SK-N-SH (cell line): ENCODE measurements around the gene CLN6. TPM values are rescaled to one million over a fixed set of nuclear protein-coding genes. Genes with fewer than 3 reads are reported as not detected.

ENCODE experiments used
- CTCF ChIA-PET: fragments of 300-600, 350-600 bp; formaldehyde crosslinking; extraction: SDS; loops from one replicate; lab custom pipeline; 2021; lab: Yijun Ruan, JAX
- POLR2A ChIA-PET: fragments of 350-600 bp; sonication (Branson Sonifier 250); formaldehyde crosslinking; extraction: SDS; loops from one replicate; lab custom pipeline; 2020; ENCODE audit warnings: antibody characterized with exemption, inconsistent platforms; lab: Yijun Ruan, JAX
- DNase-seq: peaks from one replicate; pipeline ENCODE4 v3.0.0; 2012
- H2AFZ ChIP-seq: fragments of 200-600 bp; sonication (generic); 2 replicates; pipeline ENCODE4 v1.8.1; 2016; ENCODE audit warnings: antibody characterized with exemption, mild to moderate bottlenecking, low read depth
- H3F3A ChIP-seq: fragments of 200-600 bp; sonication (generic); replicated peaks from 2 replicates; pipeline ENCODE3; 2016; ENCODE audit warnings: antibody characterized with exemption, mild to moderate bottlenecking; ENCODE audit not compliant: insufficient read depth
- H3K27ac ChIP-seq, 2 experiments: fragments of 200-500 bp in 1 of 2; fragments of 200-600 bp in 1 of 2; sonication (Bioruptor generic) in 1 of 2; sonication (generic), shearing (Covaris generic) in 1 of 2; 2 replicates each; pipeline versions ENCODE4 v1.5.1 to v1.6.1; 2014 to 2016; ENCODE audit warnings: low read depth in 2 of 2, inconsistent platforms in 1 of 2, low read length in 1 of 2, mild to moderate bottlenecking in 1 of 2, mixed read lengths in 1 of 2
- H3K27me3 ChIP-seq: fragments of 200-600 bp; sonication (generic), shearing (Covaris generic); 2 replicates; pipeline ENCODE4 v1.6.1; 2016; ENCODE audit warnings: mixed run types; ENCODE audit not compliant: insufficient read depth
- H3K36me3 ChIP-seq, 2 experiments: fragments of 200-500 bp in 1 of 2; fragments of 200-600 bp in 1 of 2; sonication (Bioruptor generic) in 1 of 2; sonication (generic) in 1 of 2; replicated peaks in 1 of 2; 2 replicates each; pipeline versions ENCODE3 to v1.5.1; 2014 to 2016; ENCODE audit warnings: low read length in 1 of 2, mild to moderate bottlenecking in 1 of 2; ENCODE audit not compliant: insufficient read depth in 2 of 2, control insufficient read depth in 1 of 2
- H3K4me1 ChIP-seq, 2 experiments: fragments of 200-500 bp in 1 of 2; fragments of 200-600 bp in 1 of 2; sonication (Bioruptor generic) in 1 of 2; sonication (generic), shearing (Covaris generic) in 1 of 2; 2 replicates each; pipeline versions ENCODE4 v1.5.1 to v1.6.1; 2014 to 2016; ENCODE audit warnings: low read depth in 1 of 2, low read length in 1 of 2, mixed run types in 1 of 2; ENCODE audit not compliant: insufficient read depth in 2 of 2, control insufficient read depth in 1 of 2
- H3K4me2 ChIP-seq: fragments of 200-600 bp; sonication (generic), shearing (Covaris generic); 2 replicates; pipeline ENCODE4 v1.6.1; 2017; ENCODE audit warnings: mixed run types
- H3K4me3 ChIP-seq, 2 experiments: fragments of 200-500 bp in 1 of 2; fragments of 200-600 bp in 1 of 2; sonication (Bioruptor generic) in 1 of 2; sonication (generic), shearing (Covaris generic) in 1 of 2; 2 replicates each; pipeline versions ENCODE4 v1.5.1 to v1.8.1; 2014 to 2016; ENCODE audit warnings: low read depth in 2 of 2, inconsistent platforms in 1 of 2, low read length in 1 of 2, mild to moderate bottlenecking in 1 of 2, mixed read lengths in 1 of 2, moderate library complexity in 1 of 2
- H3K79me2 ChIP-seq: fragments of 200-600 bp; sonication (generic); 2 replicates; pipeline ENCODE4 v1.8.1; 2017; ENCODE audit warnings: mild to moderate bottlenecking; ENCODE audit not compliant: insufficient read depth
- H3K9ac ChIP-seq: fragments of 200-600 bp; sonication (generic); 2 replicates; pipeline ENCODE4 v1.6.1; 2017; ENCODE audit warnings: mixed run types
- H3K9me2 ChIP-seq: fragments of 200-600 bp; sonication (generic); 2 replicates; pipeline ENCODE4 v1.6.1; 2017; ENCODE audit warnings: mixed run types
- H3K9me3 ChIP-seq: fragments of 200-600 bp; sonication (generic); 2 replicates; pipeline ENCODE4 v1.6.1; 2017; ENCODE audit warnings: mixed run types, mild to moderate bottlenecking, moderate library complexity
- H4K20me1 ChIP-seq: fragments of 200-600 bp; sonication (generic); 2 replicates; pipeline ENCODE4 v1.6.1; 2017; ENCODE audit warnings: mild to moderate bottlenecking, mixed run types; ENCODE audit not compliant: insufficient read depth
- ELF1 ChIP-seq: IDR thresholded peaks from 2 replicates; pipeline ENCODE4 v1.4.0; 2012
- FOSL2 ChIP-seq: IDR thresholded peaks from 2 replicates; pipeline ENCODE4 v1.4.0; 2012; ENCODE audit warnings: low read depth, mild to moderate bottlenecking, moderate library complexity, borderline replicate concordance
- FOXM1 ChIP-seq: IDR thresholded peaks from 2 replicates; pipeline ENCODE4 v1.4.0; 2012; ENCODE audit warnings: low read depth, mild to moderate bottlenecking
- GATA2 ChIP-seq: sonication (generic); formaldehyde crosslinking; IDR thresholded peaks from 2 replicates; pipeline ENCODE4 v1.5.0; 2020; ENCODE audit warnings: mild to moderate bottlenecking, missing genetic modification reagents
- MAX ChIP-seq: IDR thresholded peaks from 2 replicates; pipeline ENCODE4 v1.4.0; 2012; ENCODE audit warnings: low read depth
- MXI1 ChIP-seq: IDR thresholded peaks from 2 replicates; pipeline ENCODE4 v1.6.1; 2012; ENCODE audit warnings: mild to moderate bottlenecking, low read depth, low read length, improper control_type of control experiment
- NRF1 ChIP-seq: IDR thresholded peaks from 2 replicates; pipeline ENCODE4 v1.6.1; 2012; ENCODE audit warnings: low read depth, mild to moderate bottlenecking, low read length
- RAD21 ChIP-seq: IDR thresholded peaks from 2 replicates; pipeline ENCODE4 v1.6.1; 2012; ENCODE audit warnings: mild to moderate bottlenecking, low read length
- RFX5 ChIP-seq: IDR thresholded peaks from 2 replicates; pipeline ENCODE4 v1.6.1; 2012; ENCODE audit warnings: mild to moderate bottlenecking, improper control_type of control experiment, low read length
- RXRA ChIP-seq: IDR thresholded peaks from 2 replicates; pipeline ENCODE4 v1.4.0; 2012; ENCODE audit warnings: low read depth, mild to moderate bottlenecking, borderline replicate concordance
- SIN3A ChIP-seq: IDR thresholded peaks from 2 replicates; pipeline ENCODE4 v1.6.1; 2012; ENCODE audit warnings: low read depth, mild to moderate bottlenecking, low read length, moderate library complexity, borderline replicate concordance
- TAF1 ChIP-seq: IDR thresholded peaks from 2 replicates; pipeline ENCODE4 v1.6.1; 2012; ENCODE audit warnings: low read depth, mild to moderate bottlenecking, low read length, moderate library complexity, borderline replicate concordance
- USF1 ChIP-seq: IDR thresholded peaks from 2 replicates; pipeline ENCODE4 v1.4.0; 2012; ENCODE audit warnings: low read depth, borderline replicate concordance
- YY1 ChIP-seq: IDR thresholded peaks from 2 replicates; pipeline ENCODE4 v1.4.0; 2012; ENCODE audit warnings: low read depth, mild to moderate bottlenecking
- WGBS: methylation state at CpG from one replicate; pipeline ENCODE4 v1.1.6; 2017; ENCODE audit warnings: low lambda C conversion rate; 5-methylcytosine and 5-hydroxymethylcytosine counted together
- polyA plus RNA-seq, 3 experiments: library from polyadenylated mRNA; depleted of rRNA; stranded (reverse); fragments of >200 nt; gene quantifications; 2 replicates each; pipeline ENCODE4 v1.2.3, GENCODE V29; 2012

The CLN6 gene
- polyA plus RNA-seq, 1 of the 3 experiments (the other 2 are of a cell fraction), result 27.5 TPM

GRCh38 chr15:68204776-68205557, 24.6 kb downstream of the CLN6 start, which contains the start of gene CALML4:
Gene CALML4, minus strand, starts transcription at chr15:68205332. Its CDS starts 85 bp downstream, at chr15:68205247.
- ChIA-PET POLR2A (no interaction called here), CTCF (interaction anchor here (1.0 to 1.3 kb wide), 2 partner anchors 341 kb away, joined by 3 to 4 read pairs; no protein-coding TSS in a partner anchor)
- 91% methylated on average over 9 of the region's 16 CpGs for WGBS
- Histone ChIP-seq H3K9me3 (no peaks in the 10 kb centered on the region), H3K4me2 (no peak within 1 kb of the TSS), H3K4me1 (peaks cover 0 to 21% of the 10 kb centered on the region in 2 experiments; a peak in 1 of 4 replicates), H2AFZ (no peak within 1 kb of the TSS), H3K9ac (no peak within 1 kb of the TSS), H3K27ac (no peak within 1 kb of the TSS), H4K20me1 (no peaks in the 10 kb centered on the region), H3K79me2 (peaks cover 4% of the 10 kb centered on the region; the same call in 1 of the 2 replicates), H3K9me2 (no peaks in the 10 kb centered on the region), H3K4me3 (no peak within 1 kb of the TSS), H3F3A (no peaks in the 10 kb centered on the region), H3K27me3 (no peaks in the 10 kb centered on the region), H3K36me3 (peaks cover 0 to 2% of the 10 kb centered on the region in 2 experiments)
- DNase-seq, result no peak
- TF ChIP-seq MAX, result no peak
- TF ChIP-seq RAD21, result no peak
- no peak for TF ChIP-seq NRF1
- TF ChIP-seq FOSL2, result no peak
- TF ChIP-seq MXI1, result no peak

- ChIA-PET POLR2A (no interaction called here), CTCF (interaction anchor here (1.0 kb wide), 1 partner anchor 341 kb away, joined by 3 read pairs; no protein-coding TSS in a partner anchor)
- Histone ChIP-seq H3K4me2 (no peak overlapping the region), H3F3A (no peaks in the 10 kb centered on the region), H3K9me2 (no peaks in the 10 kb centered on the region), H3K4me1 (peaks cover 0 to 26% of the 10 kb centered on the region in 2 experiments; a peak in 1 of 4 replicates), H3K27me3 (no peaks in the 10 kb centered on the region)
- no peak for DNase-seq
- no peak for TF ChIP-seq USF1
- no peak for TF ChIP-seq RFX5
- no peak for TF ChIP-seq RXRA
- TF ChIP-seq ELF1, result no peak
- TF ChIP-seq FOSL2, result no peak
- TF ChIP-seq GATA2 (CRISPR knock-in tag), result no peak
- no peak for TF ChIP-seq FOXM1
- TF ChIP-seq TAF1, result no peak
- no peak for TF ChIP-seq RAD21
- TF ChIP-seq MAX, result no peak
- TF ChIP-seq YY1, result no peak
- TF ChIP-seq SIN3A, result no peak
- TF ChIP-seq, all 33 proteins: peak for 0
- WGBS, result 100% methylated on average over 4 of the region's 7 CpGs
- Histone ChIP-seq H3K9ac (no peak overlapping the region), H3K27ac (no peak overlapping the region), H2AFZ (no peak overlapping the region), H3K9me3 (no peaks in the 10 kb centered on the region), H4K20me1 (no peaks in the 10 kb centered on the region), H3K36me3 (peaks cover 0 to 2% of the 10 kb centered on the region in 2 experiments), H3K4me3 (no peak overlapping the region), H3K79me2 (peaks cover 4% of the 10 kb centered on the region; the same call in 1 of the 2 replicates)
Measured at GRCh38 chr15:68204361-68204760, 25.2 kb downstream of the CLN6 start.
